ENCODE measurements around the gene ZSCAN31. TPM values are rescaled to one million over a fixed set of nuclear protein-coding genes. Genes with fewer than 3 reads are reported as not detected.
A peak's percentile ranks its signal among the peaks of the same experiment; 100 is the strongest.

ZSCAN31 gene
- total and polyA plus RNA-seq, 9 of the 15 experiments (the other 6 are each of a cell fraction or from before 2014, with no cell fraction given), result 3.9 to 12.1 (median 7.0) TPM

- TF ChIP-seq ATF3 (IDR thresholded peaks at IDR 0.05), result no peak
- TF ChIP-seq ATF3 (CRISPR knock-in tag; conservative IDR thresholded peaks at IDR 0.05), result peak; percentile 75; the same call in 1 of the 2 replicates
- TF ChIP-seq MXI1 (IDR thresholded peaks at IDR 0.05; ENCODE audit: low read depth, low read length), result no peak
- peak; percentile 34; the same call in 1 of the 2 replicates for TF ChIP-seq HCFC1 (IDR thresholded peaks at IDR 0.05; ENCODE audit: low read depth, low read length)
- peak; percentile 9 for TF ChIP-seq NEUROD1 (IDR thresholded peaks at IDR 0.05; ENCODE audit: borderline replicate concordance, low read depth, low read length, partially characterized antibody)
- TF ChIP-seq, protein P1, sequence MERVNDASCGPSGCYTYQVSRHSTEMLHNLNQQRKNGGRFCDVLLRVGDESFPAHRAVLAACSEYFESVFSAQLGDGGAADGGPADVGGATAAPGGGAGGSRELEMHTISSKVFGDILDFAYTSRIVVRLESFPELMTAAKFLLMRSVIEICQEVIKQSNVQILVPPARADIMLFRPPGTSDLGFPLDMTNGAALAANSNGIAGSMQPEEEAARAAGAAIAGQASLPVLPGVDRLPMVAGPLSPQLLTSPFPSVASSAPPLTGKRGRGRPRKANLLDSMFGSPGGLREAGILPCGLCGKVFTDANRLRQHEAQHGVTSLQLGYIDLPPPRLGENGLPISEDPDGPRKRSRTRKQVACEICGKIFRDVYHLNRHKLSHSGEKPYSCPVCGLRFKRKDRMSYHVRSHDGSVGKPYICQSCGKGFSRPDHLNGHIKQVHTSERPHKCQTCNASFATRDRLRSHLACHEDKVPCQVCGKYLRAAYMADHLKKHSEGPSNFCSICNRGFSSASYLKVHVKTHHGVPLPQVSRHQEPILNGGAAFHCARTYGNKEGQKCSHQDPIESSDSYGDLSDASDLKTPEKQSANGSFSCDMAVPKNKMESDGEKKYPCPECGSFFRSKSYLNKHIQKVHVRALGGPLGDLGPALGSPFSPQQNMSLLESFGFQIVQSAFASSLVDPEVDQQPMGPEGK (CRISPR knock-in tag; IDR thresholded peaks at IDR 0.05; ENCODE audit: borderline replicate concordance), result no peak
- no peak; the same call in 1 of the 2 replicates for TF ChIP-seq ZNF766 (CRISPR knock-in tag; conservative IDR thresholded peaks at IDR 0.05)
- no peak; the same call in 1 of the 2 replicates for TF ChIP-seq ZNF384 (IDR thresholded peaks at IDR 0.05; ENCODE audit: low read depth, low read length)
- no peak for TF ChIP-seq ZNF785 (CRISPR knock-in tag; IDR thresholded peaks at IDR 0.05)
- peak; percentile 74 for TF ChIP-seq NFE2 (IDR thresholded peaks at IDR 0.05; ENCODE audit: low read depth)
- no peak for TF ChIP-seq ESRRA (IDR thresholded peaks at IDR 0.05; ENCODE audit: borderline replicate concordance, low read depth)
- TF ChIP-seq U2AF1 (optimal IDR thresholded peaks at IDR 0.05; ENCODE audit: low read depth, low read length), result no peak
- TF ChIP-seq, protein P2, sequence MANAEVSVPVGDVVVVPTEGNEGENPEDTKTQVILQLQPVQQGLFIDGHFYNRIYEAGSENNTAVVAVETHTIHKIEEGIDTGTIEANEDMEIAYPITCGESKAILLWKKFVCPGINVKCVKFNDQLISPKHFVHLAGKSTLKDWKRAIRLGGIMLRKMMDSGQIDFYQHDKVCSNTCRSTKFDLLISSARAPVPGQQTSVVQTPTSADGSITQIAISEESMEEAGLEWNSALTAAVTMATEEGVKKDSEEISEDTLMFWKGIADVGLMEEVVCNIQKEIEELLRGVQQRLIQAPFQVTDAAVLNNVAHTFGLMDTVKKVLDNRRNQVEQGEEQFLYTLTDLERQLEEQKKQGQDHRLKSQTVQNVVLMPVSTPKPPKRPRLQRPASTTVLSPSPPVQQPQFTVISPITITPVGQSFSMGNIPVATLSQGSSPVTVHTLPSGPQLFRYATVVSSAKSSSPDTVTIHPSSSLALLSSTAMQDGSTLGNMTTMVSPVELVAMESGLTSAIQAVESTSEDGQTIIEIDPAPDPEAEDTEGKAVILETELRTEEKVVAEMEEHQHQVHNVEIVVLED (CRISPR knock-in tag; IDR thresholded peaks at IDR 0.05), result no peak
- 0 out of 4 replicates have a peak, but pooled peaks have one; percentile 10 to 27 for TF ChIP-seq SIN3A (IDR thresholded peaks at IDR 0.05; ENCODE audit: borderline replicate concordance in 2 of 2, control insufficient read depth in 1 of 2, low read depth in 2 of 2, low read length in 2 of 2)
- no peak for TF ChIP-seq ZNF253 (CRISPR knock-in tag; conservative IDR thresholded peaks at IDR 0.05)
- 0 out of 2 replicates have a peak, but pooled peaks have one; percentile 10 for TF ChIP-seq ZSCAN32 (CRISPR knock-in tag; IDR thresholded peaks at IDR 0.05)
- TF ChIP-seq, protein P3, sequence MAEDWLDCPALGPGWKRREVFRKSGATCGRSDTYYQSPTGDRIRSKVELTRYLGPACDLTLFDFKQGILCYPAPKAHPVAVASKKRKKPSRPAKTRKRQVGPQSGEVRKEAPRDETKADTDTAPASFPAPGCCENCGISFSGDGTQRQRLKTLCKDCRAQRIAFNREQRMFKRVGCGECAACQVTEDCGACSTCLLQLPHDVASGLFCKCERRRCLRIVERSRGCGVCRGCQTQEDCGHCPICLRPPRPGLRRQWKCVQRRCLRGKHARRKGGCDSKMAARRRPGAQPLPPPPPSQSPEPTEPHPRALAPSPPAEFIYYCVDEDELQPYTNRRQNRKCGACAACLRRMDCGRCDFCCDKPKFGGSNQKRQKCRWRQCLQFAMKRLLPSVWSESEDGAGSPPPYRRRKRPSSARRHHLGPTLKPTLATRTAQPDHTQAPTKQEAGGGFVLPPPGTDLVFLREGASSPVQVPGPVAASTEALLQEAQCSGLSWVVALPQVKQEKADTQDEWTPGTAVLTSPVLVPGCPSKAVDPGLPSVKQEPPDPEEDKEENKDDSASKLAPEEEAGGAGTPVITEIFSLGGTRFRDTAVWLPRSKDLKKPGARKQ (CRISPR knock-in tag; IDR thresholded peaks at IDR 0.05), result no peak
- TF ChIP-seq CBX3 (IDR thresholded peaks at IDR 0.05; ENCODE audit: borderline replicate concordance in 1 of 2, low read length in 2 of 2), result peak in 1 of 2 experiments; percentile 34; a peak in 1 of 3 replicates
- TF ChIP-seq NUFIP1 (IDR thresholded peaks at IDR 0.05; ENCODE audit: partially characterized antibody), result no peak
- TF ChIP-seq HSF4 (CRISPR knock-in tag; IDR thresholded peaks at IDR 0.05; ENCODE audit: borderline replicate concordance), result no peak
- no peak for TF ChIP-seq POLR2B (IDR thresholded peaks at IDR 0.05; ENCODE audit: low read depth, partially characterized antibody)
Observed at GRCh38 chr6:28355743-28356665, 20.1 kb upstream of the ZSCAN31 start (continued).

All from K562 (cell line).